Fibroblast of skin of right quadriceps (primary cell): ENCODE results near the gene SON.
"Not testable (repeated sequence)": the region's sequence is repeated elsewhere in the genome, so short reads cannot be mapped to it uniquely, and the experiment has no call there.

Experiments
- DNase-seq: peaks from one replicate; pipeline ENCODE4 v3.0.0-alpha.2; 2013

Gene SON

DNA sequence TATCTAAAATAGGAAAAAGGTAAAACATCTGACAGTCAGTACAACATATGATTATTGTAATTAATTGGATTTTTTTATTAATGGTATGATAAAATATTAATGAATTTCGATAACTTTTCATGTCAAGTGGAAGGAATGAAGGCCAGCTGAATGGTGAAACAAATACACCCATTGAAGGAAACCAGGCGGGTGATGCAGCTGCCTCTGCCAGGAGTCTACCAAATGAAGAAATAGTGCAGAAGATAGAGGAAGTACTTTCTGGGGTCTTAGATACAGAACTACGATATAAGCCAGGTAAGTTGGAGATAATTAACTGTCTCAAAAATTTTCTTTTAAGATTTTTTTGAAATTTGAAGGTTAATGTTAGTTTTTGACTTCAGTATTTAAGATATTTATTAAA is 3.2 kb downstream of the SON start:
- no peak for DNase-seq

DNA sequence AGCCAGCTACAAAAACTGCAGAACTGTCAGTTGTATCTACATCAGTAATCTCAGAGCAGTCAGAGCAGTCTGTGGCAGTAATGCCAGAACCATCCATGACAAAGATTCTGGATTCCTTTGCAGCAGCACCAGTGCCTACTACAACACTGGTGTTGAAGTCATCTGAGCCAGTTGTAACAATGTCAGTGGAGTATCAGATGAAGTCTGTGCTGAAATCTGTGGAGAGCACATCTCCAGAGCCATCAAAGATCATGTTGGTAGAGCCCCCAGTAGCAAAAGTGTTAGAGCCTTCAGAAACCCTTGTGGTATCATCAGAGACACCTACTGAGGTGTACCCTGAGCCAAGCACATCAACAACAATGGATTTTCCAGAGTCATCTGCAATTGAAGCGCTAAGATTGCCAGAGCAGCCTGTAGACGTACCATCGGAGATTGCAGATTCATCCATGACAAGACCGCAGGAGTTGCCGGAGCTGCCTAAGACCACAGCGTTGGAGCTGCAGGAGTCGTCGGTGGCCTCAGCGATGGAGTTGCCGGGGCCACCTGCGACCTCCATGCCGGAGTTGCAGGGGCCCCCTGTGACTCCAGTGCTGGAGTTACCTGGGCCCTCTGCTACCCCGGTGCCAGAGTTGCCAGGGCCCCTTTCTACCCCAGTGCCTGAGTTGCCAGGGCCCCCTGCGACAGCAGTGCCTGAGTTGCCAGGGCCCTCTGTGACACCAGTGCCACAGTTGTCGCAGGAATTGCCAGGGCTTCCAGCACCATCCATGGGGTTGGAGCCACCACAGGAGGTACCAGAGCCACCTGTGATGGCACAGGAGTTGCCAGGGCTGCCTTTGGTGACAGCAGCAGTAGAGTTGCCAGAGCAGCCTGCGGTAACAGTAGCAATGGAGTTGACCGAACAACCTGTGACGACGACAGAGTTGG is 7.3 kb downstream of the SON start:
- DNase-seq, result no peak

DNA sequence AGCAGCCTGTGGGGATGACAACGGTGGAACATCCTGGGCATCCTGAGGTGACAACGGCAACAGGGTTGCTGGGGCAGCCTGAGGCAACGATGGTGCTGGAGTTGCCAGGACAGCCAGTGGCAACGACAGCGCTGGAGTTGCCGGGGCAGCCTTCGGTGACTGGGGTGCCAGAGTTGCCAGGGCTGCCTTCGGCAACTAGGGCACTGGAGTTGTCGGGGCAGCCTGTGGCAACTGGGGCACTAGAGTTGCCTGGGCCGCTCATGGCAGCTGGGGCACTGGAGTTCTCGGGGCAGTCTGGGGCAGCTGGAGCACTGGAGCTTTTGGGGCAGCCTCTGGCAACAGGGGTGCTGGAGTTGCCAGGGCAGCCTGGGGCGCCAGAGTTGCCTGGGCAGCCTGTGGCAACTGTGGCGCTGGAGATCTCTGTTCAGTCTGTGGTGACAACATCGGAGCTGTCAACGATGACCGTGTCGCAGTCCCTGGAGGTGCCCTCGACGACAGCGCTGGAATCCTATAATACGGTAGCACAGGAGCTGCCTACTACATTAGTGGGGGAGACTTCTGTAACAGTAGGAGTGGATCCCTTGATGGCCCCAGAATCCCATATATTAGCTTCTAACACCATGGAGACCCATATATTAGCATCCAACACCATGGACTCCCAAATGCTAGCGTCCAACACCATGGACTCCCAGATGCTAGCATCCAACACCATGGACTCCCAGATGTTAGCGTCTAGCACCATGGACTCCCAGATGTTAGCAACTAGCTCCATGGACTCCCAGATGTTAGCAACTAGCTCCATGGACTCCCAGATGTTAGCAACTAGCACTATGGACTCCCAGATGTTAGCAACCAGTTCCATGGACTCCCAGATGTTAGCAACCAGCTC is 8.2 kb downstream of the SON start:
- no peak for DNase-seq

DNA sequence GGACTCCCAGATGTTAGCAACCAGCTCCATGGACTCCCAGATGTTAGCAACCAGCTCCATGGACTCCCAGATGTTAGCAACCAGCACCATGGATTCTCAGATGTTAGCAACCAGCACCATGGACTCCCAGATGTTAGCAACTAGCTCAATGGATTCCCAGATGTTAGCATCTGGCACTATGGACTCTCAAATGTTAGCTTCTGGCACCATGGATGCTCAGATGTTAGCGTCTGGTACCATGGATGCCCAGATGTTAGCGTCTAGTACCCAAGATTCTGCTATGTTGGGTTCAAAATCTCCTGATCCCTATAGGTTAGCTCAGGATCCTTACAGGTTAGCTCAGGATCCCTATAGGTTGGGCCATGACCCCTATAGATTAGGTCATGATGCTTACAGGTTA is 8.8 kb downstream of the SON start:
- DNase-seq, result no peak

DNA sequence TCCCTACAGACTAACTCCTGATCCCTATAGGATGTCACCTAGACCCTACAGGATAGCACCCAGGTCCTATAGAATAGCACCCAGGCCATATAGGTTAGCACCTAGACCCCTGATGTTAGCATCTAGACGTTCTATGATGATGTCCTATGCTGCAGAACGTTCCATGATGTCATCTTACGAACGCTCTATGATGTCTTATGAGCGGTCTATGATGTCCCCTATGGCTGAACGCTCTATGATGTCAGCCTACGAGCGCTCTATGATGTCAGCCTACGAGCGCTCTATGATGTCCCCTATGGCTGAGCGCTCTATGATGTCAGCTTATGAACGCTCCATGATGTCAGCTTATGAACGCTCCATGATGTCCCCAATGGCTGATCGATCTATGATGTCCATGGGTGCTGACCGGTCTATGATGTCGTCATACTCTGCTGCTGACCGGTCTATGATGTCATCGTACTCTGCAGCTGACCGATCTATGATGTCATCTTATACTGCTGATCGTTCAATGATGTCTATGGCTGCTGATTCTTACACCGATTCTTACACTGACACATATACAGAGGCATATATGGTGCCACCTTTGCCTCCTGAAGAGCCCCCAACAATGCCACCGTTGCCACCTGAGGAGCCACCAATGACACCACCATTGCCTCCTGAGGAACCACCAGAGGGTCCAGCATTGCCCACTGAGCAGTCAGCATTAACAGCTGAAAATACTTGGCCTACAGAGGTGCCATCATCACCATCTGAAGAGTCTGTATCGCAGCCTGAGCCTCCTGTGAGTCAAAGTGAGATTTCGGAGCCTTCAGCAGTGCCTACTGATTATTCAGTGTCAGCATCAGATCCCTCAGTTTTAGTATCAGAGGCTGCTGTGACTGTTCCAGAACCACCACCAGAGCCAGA is 9.5 kb downstream of the SON start:
- DNase-seq, result no peak

DNA sequence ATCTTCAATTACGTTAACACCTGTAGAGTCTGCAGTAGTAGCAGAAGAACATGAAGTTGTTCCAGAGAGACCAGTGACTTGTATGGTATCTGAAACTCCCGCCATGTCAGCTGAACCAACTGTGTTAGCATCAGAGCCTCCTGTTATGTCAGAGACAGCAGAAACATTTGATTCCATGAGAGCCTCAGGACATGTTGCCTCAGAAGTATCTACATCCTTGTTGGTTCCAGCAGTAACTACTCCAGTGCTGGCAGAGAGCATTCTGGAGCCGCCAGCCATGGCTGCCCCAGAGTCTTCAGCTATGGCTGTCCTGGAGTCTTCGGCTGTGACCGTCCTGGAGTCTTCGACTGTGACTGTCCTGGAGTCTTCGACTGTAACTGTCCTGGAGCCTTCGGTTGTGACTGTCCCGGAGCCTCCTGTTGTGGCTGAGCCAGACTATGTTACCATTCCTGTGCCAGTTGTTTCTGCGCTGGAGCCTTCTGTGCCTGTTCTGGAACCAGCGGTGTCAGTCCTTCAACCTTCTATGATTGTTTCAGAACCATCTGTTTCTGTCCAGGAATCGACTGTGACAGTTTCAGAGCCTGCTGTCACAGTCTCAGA is 10.3 kb downstream of the SON start:
- DNase-seq, result no peak

DNA sequence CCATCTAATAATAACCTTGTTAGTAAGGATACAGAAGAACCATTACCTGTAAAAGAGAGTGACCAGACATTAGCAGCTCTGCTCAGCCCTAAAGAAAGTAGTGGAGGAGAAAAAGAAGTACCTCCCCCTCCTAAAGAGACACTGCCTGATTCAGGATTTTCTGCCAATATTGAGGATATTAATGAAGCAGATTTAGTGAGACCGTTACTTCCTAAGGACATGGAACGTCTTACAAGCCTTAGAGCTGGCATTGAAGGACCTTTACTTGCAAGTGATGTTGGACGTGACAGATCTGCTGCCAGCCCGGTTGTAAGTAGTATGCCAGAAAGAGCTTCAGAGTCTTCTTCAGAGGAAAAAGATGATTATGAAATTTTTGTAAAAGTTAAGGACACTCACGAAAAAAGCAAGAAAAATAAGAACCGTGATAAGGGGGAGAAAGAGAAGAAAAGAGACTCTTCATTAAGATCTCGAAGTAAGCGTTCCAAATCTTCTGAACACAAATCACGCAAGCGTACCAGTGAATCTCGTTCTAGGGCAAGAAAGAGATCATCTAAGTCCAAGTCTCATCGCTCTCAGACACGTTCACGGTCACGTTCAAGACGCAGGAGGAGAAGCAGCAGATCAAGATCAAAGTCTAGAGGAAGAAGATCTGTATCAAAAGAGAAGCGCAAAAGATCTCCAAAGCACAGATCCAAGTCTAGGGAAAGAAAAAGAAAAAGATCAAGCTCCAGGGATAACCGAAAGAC is 11.6 kb downstream of the SON start:
- no peak for DNase-seq

DNA sequence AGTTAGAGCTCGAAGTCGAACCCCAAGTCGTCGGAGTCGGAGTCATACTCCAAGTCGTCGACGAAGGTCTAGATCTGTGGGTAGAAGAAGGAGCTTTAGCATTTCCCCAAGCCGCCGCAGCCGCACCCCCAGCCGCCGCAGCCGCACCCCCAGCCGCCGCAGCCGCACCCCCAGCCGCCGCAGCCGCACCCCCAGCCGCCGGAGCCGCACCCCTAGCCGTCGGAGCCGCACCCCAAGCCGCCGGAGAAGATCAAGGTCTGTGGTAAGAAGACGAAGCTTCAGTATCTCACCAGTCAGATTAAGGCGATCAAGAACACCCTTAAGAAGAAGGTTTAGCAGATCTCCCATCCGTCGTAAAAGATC is 12.1 kb downstream of the SON start:
- no peak for DNase-seq

DNA sequence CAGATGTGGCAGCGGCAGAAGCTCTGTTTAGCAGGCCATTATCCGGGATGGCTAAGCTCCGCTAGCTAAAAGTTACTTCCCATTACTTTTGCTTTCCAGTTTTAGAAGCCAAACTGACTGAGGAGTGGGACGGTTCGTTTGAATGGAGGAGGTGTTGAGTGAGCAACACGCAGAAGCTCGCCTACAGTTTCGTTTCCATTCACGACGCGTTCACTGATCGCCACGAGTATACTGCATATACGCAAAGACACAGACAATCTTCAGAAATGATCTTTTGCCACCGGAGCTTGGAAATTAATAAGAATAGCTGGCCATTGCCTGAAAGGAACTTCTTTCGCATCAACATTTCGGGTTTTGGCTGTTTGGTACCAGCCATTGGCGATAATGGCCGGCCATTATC is 14.6 kb downstream of the SON start:
- DNase-seq, result no peak

DNA sequence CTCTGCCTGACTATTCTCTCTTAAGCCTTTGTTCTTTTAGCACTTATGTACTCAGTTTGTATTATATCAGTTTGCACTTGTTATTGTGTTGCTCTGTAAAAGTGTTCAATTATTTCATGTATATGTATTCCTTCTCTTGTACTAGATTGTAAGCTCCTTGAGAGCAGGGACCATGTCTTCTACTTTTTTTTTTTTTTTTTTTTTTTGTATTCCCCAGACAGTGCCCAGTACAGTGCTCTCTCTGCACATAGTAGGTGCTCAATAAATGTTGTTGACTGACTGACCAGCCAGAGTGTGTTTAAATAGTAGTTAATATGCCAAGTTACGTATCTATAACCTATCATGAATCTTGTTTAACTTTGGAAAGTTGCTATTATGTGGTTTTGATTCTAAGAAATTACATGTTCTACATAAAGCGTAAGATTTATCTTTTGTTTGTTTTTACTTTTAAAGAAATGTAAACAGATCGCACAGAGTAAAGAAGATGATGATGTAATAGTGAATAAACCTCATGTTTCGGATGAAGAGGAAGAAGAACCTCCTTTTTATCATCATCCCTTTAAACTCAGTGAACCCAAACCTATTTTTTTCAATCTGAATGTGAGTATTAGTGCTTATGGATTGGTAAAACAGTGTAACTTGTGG is 16.1 kb downstream of the SON start:
- DNase-seq, result no peak

DNA sequence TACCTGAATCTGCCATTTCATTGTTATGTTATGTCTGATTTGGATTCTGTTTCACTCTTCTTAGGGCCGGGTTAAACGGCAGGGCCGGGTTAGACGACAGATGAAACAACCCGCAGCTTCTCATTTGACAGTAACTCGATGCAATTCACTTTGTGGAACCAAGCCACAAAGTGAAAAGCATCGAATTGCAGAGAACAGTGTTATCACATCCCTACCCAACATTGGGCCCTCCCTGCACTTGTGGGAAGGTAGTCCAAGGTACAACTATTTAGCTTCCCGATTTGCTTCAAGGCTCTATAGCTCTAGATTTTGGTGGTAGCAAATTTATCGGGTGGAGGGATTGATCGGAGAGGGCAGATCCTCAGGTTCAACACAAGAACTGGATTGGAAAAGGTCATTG is 17.0 kb downstream of the SON start:
- DNase-seq, result no peak

DNA sequence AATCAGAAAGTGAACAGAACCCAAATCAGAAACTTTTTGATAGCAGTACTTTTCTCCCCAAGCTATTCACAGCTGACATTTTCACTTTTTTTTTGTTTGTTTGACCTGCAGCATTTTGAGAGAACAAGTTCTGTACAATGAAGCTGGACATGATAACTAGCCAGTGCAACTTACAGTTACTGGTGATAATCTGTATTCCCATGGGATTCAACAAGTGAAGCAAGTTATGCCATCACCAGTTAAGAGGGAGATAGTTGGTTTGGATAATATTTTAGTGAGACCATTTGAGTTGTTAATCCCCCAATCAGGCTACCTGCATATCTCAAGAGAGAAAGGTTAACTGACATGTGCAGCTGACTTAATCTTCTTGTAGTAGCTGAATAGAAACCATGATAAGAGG is 18.1 kb downstream of the SON start:
- DNase-seq, result no peak

DNA sequence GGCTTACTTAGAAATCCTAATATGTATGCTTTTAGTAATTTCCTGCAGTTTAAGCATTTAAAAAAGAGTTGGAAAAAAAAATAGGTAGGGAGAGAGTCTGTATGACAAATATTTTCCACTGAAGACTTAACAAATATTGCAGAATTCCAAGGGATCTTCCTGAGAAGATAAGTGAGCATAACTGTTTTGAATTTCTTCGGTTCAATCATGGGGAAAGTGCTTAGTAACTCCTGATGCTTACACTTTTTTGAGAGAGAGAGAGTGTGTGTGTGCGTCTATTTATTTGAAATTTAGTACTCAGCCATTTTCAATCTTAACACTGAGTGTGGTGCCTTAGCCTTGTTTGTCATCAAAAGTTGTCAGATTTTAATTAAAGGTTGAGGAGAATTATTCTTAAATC is 18.5 kb downstream of the SON start:
- DNase-seq, result no peak

DNA sequence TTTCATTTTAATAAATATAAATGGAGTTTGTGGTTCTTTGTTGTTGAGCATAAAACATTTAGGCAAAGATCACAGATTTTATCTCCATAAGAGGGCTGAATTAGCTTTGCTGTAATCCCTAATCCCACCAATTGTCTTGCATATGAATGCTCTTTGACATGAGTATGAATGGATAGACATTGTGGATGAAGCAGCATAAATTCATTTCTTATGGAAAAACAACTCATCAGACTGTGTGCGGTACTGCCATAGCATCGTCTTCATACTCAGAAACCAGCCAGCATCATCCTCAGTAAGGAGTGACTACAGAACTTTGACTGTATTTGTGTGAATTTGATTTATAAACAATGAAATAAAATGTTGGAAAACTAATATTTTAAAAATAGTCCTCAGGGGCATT is 19.6 kb downstream of the SON start:
- no peak for DNase-seq

DNA sequence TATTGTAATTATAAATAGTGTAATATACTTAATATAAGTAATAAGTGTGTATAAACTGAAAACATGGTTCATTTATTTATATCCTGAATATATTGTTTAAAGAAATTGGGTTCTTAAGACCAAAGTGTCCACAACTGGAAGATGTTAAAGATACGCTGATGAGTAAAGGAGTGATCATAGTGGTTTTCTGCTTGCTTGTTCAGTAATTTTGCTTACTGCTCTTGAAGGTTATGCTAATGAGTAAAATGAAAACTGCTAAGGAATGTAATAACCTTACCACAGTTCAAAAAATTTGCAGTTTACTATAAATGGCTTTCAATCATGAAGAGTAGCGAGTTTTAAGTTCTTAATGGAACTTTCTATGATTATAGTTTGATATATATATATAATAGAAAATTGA is 23.7 kb downstream of the SON start:
- DNase-seq, result peak; percentile 14

DNA sequence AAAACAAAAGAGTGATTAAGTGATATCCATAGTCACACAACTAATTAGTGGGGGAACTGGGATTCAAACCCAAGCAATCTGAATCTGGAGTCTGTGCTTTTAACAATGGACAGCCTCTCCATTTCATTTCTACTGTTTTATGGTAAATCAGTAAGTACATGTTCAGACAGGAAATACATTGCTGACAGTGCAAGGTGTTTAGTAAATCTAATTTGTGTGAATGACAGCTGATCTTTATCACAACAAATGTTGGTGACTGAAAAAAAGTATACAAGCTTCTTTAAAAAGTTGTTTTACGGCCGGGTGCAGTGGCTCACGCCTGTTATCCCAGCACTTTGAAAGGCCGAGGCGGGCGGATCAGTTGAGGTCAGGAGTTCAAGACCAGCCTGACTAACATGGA is 25.1 kb downstream of the SON start:
- DNase-seq, result no peak

DNA sequence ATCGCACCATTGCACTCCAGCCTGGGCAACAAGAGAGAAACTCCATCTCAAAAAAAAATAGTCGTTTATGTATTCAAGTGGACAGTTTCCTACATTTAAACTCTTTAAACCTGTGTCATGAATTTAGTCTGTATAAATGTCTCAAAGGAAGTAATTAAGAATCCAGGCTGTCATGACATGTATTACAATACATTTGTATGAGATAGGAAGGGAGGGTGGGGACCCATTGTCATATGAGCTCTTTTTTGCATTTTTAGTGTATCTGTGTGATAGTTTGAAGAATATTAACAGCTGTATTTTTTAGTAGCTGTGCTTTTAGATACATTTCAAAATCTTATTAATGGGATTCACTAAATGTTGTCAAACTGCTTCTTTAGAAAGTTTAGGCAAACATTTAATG is 25.6 kb downstream of the SON start:
- no peak for DNase-seq

DNA sequence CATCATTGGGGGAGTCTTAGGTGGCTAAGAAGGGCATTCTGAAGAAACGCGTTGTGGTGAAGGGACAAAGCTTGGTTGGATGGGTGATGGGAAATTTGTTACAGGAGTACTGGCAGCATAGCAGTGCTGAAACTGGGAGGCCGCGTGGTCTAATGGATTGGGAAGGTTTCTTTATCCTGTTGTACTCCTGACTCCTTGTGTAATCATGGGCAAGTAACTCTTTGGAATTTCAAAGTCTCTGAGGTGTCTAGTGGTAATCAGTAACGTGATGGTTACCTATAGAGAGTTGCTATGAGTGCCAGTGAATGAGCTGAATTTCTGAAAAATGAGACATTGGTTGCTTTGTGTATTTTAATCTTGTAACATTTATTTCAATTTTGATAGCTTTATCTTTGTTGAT is 27.2 kb downstream of the SON start:
- DNase-seq, result no peak

DNA sequence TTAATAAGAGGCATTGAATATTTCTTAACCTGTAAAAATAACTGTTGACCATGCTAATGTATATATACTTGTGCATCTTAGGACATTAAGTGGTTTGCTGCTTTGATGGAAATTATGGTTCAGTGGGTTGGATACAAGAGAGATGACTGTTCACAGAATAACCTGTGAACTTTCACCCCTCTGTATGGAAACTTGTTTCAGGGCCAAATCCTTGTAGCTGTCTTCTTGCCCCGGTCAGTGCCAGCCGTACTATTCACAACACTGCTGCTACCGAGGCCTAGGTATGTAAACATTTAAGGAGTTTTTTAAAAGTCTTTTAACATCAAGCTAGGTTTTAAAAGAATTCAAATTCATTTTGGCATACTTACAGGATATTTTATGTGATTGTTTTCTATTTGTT is 29.5 kb downstream of the SON start:
- no peak for DNase-seq

DNA sequence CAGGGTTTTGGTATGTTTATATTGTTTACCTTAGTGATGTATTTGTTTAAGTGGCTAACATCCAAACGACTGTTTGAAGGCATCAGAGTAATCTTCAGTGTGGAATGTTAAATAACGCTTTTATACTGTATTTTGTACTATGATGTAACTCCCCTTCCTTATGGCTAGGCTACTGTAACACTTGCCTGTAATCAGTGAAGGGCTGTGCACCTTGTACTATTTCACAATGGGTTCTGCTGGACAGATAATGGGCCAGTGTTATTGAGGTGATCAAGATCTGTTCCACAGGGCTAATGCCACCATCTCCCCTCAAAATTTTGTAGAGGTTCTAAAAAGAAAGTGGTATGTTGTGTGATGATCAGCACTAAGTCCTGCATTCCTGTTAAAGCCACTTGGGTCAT is 33.9 kb downstream of the SON start:
- DNase-seq, result not testable (repeated sequence)

DNA sequence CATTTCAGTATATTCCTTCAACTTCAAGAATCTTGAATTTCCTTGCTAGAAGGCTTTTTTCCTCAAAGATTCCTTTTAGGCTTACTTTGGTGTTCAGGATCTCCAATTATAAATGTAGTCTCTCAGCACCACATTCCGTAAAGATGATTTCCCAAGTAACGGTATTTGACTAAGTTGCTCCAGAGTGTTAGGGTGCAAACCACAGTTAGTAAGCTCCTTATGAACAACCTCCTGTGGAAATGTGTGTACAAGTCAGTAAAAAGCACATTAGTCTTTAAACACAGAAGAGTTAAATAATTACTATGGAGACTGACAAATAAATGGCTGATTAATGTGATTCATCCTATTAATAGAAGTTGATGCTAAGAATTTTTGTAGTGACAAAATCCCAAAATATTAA is 35.4 kb downstream of the SON start:
- peak; percentile 67 for DNase-seq
